Stimulated activated CD4-positive, alpha-beta T cell treated with anti-CD3 and anti-CD28 coated beads, Interleukin-2, amount 100 ng/mL, for 48 hours (primary cell): Measurements from ENCODE around the gene PSMA5.

Source experiments
- DNase-seq, 2 donors: peaks; one replicate each; pipeline ENCODE4 v3.0.0-alpha.2; 2020

PSMA5 gene

DNA sequence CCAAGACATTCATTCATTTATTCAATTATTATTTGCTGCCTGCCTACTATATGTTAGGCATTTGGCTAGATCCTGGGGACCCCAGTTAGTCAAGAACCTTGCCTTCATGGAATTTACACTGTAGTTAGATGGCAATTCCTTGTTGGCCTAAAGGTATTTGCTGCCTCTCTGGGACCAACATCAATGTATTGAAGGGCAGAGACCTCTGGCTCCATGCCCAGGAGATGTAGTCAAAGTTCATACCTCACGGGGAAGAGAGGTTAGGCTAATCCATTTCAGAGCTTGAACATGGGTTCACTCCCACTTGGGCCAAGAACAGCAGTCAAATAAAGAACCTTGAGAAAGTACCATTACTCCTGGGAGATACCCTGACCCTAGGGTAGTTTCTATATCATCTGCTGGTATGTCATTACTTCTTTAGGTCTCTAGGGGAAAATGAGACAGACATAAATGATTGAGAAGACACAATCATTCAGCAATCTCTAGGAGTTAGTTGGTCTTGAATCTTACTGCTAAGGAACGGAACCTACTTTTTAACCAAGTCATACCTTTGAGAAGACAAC, 60.5 kb downstream of the PSMA5 start:
- no peak for DNase-seq

DNA sequence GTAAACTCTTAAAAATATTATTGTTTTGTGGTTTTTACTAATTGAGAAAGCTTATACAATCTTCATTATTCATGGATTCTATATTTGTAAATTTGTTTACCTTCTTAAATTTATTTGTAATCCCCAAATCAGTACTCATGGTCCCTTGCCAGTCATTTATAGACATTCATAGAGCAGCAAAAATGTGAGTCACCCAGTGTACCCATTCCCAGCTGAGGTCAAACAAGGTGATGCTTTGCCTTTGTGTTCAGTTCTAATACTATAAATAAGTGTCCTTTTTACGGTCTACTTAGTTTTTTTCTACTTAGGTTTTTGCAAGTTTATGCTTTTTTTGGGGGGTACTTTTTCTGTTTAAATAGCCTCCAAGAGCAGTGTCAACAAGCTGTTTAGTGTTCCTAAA, 64.6 kb downstream of the PSMA5 start:
- DNase-seq, result no peak

DNA sequence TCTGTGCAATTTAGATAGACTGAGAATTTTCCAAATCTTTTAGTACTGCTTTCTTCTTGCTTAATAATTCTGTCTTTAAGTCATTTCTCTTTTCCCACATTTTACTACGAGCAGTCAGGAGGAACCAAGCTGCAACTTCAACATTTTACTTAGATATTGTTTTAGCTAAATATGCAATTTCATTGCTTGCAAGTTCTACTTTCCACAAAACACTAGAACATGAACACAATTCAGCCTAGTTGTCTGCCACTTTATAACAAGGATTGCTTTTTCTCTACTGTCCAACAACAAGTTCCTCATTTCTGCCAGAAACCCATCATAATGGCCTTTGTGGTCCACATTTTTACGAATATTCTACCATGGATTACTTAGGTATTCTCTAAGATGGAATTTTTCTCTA, 65.2 kb downstream of the PSMA5 start:
- no peak for DNase-seq

DNA sequence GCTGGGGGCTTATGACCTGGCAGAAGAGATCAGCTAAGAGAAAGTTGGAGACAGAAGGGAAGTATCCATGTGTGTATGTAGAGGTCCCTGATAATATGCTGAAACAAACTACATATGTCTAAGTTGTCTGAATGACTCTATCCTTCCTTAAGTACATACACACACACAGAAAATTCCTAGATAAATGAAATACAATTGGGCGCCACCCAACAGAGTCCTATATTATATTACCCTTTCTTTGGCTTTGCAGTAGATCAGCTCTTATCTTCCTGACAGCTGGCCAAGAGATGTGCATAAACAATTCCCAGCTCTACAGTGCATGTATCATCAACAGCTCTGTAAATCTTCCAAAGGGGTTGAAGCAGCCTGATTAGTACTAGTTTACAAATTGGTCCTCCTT, 68.6 kb downstream of the PSMA5 start:
- no peak for DNase-seq

DNA sequence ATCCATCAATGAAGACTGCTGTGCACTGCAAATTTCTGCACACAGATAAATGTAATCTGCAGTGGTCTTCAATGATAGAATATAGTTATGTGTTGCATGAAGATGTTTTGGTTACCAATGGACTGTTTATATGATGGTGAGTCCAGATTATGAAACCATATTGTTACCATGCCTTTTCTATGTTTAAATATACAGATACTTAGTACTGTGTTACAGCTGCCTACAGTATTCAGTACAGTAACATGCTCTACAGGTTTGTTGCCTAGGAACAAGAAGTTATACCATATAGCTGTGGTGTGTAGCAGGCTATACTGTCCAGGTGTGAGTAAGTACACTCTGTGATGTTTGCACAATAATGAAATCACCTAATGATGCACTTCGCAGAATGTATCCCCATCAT, 69.3 kb downstream of the PSMA5 start:
- no peak for DNase-seq

DNA sequence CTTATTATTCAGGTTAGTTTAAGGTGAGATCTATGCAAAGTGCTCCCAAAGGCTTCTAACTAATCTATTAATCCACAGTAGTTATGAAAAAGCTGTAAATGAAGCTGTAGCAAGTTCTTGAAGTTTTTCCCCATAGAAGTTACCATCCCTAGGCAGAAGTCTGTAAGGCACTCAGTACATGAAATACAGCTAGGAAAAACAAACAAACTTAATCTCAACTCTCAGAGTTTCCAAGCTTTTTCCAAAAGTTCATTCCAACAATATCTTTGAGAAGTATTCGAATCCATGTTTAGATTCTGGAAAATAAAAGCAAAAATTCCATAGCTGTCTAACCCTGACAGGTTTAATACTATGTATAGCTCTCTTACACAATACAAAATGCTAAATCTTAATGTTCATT, 69.7 kb downstream of the PSMA5 start:
- DNase-seq, result no peak

DNA sequence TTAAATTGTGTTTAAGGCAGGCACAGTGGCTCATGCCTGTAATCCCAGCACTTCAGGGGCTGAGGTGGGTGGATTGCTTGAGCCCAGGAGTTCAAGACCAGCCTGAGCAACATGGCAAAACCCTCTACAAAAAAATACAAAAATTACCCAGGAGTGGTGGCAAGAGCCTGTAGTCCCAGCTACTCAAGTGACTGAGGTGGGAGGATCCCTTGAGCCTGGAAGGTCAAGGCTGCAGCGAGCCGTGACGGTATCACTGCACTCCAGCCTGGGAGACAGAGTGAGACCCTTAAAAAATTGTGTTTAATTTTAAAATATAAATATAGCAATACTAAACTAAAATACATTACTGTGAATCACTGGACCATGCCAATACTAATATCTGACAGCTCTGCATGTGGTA, 71.3 kb downstream of the PSMA5 start:
- DNase-seq, result no peak

DNA sequence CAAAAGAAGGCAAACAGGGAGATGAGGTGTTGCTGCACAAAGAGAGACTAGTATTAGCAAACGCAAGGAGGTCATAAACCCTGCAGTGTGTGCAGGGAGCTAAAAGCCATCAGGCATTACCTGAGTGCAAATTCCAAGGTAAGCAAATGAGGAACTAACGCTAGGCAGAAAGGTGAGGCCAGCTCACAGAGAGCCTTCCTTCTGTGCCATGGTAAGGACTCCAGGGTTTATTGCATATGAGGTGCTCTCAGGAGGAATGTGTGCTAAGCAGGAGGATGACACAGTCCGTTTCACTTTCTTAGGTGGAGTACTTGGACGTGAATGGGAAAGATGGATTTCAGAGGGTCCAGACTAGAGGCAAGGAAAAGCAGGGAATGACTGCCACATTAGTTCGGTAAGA, 74.8 kb downstream of the PSMA5 start:
- no peak for DNase-seq

DNA sequence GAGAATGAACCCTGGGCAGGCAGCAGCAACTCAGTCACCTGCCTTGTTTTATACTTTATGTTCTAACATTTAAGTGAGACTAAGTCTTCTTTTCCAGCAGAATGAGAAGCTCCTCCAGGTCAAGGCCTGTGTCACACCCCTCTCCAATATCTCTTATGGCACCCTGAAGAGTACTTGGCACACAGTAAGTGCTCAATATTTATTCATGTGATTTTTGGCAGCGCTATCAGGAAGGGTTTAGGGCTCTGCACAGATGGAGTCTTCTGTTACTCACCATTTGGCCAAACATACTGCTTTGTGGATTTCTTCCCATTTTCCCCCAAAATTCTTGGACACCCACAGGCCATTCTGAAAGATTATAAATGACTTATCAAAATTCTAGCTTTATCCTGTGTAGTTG, 75.6 kb downstream of the PSMA5 start:
- DNase-seq, result no peak

DNA sequence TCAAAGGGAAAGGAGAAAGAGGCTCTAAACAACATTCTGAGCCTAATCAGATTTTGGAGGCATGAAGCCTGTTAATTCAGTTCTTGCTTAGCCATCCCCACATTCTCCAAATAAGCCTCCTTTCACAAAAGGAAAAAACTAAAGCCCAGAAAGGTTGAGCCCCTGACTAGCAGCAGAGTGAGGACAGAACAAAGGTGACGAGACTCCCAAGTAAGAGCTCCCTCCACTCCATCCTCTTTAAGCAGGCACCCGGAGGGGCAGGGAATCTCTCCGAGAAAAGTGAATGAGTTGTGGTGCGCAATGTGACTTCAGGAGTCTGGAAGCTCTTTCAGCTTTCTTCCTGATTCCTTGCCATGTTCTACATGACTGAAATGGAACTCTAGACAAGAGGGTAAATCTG, 76.1 kb downstream of the PSMA5 start:
- DNase-seq, result no peak
